ENCODE data around the gene ACRV1. TPM values are rescaled to one million over a fixed set of nuclear protein-coding genes. Genes with fewer than 3 reads are reported as not detected.

The ACRV1 gene
- total RNA-seq, 4 donors from 2014 or later: not detected

GRCh38 chr11:125625630-125626287, 54.9 kb downstream of the ACRV1 start:
- no peak for TF ChIP-seq CTCF (IDR thresholded peaks at IDR 0.05; ENCODE audit: low read depth)

GRCh38 chr11:125625225-125625629, 55.4 kb downstream of the ACRV1 start:
- TF ChIP-seq CTCF (IDR thresholded peaks at IDR 0.05; ENCODE audit: low read depth): no peak

- no peak for TF ChIP-seq CTCF (IDR thresholded peaks at IDR 0.05; ENCODE audit: low read depth)
Measured at GRCh38 chr11:125624756-125625213, 55.9 kb downstream of the ACRV1 start, which contains the start of gene CHEK1. TSS of gene CHEK1 (plus strand) at chr11:125625163. CDS start at chr11:125626769, 1,606 bp downstream.

GRCh38 chr11:125623064-125623463, 57.6 kb downstream of the ACRV1 start:
- TF ChIP-seq CTCF (IDR thresholded peaks at IDR 0.05; ENCODE audit: low read depth): no peak

GRCh38 chr11:125621995-125622394, 58.7 kb downstream of the ACRV1 start:
- no peak for TF ChIP-seq CTCF (IDR thresholded peaks at IDR 0.05; ENCODE audit: low read depth)

Small RNA genes lying within 50 kb of the gene (small RNA-seq; reads per million reads assigned to genes)
- gene RNU2-35P: not detected

Other genes with a start within 250 kb of the ACRV1 start
- gene FEZ1, start 184.6 kb downstream of the ACRV1 start, total RNA-seq: 10 to 100 TPM; 13.0 to 31.5 (median 16.6) TPM
- 100 to 1,000 TPM in 1 of 4 donors, 10 to 100 TPM in 3; 66.0 to 105 (median 93.3) TPM for gene EI24, start 111.4 kb downstream of the ACRV1 start, total RNA-seq
- 10 to 100 TPM; 33.5 to 74.0 (median 56.8) TPM for gene STT3A, start 88.0 kb downstream of the ACRV1 start, total RNA-seq
- gene CHEK1, start 55.7 kb downstream of the ACRV1 start, total RNA-seq: 1 to 10 TPM; 1.3 to 6.3 (median 3.4) TPM
- gene PATE1, start 65.4 kb upstream of the ACRV1 start, total RNA-seq: not detected
- not detected for gene PATE2, start 98.0 kb upstream of the ACRV1 start, total RNA-seq
- not detected for gene PATE3, start 107.3 kb upstream of the ACRV1 start, total RNA-seq
- not detected for gene PATE4, start 152.5 kb upstream of the ACRV1 start, total RNA-seq
- gene HYLS1, start 206.8 kb upstream of the ACRV1 start, total RNA-seq: 1 to 10 TPM in 3 of 4 donors, under 1 TPM in 1; 0.94 to 8.6 (median 3.5) TPM
- 10 to 100 TPM in 2 of 4 donors, 1 to 10 TPM in 2; 5.5 to 13.4 (median 8.7) TPM for gene PUS3, start 222.4 kb upstream of the ACRV1 start, total RNA-seq
- gene DDX25, start 223.7 kb upstream of the ACRV1 start, total RNA-seq: not detected